Measurements from ENCODE around the gene RAB15.

The RAB15 gene

DNA sequence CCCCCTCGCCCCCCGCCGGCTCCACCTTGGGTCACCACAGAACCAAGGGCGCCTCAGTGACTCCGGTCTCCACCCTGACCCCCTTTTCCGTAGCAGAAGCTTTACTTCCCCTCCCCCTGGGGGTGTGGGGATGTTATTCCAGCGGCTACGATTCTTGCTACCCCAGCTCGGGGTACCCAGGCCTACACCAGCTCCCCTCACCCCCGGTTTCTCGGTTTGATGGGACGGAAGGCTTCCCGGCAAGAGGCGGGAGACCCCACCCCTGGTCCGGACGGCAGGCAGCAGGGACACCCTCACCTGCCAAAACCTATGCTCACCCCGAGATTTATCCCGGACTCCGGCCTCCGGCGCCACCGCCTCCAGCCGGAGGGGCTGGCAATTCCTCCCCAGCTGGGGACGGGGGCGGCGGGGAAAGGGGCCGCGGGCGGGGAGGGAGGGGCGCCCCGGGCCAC, 619 bp downstream of the RAB15 start:
- no peaks in the 10 kb centered on the region for H3K27me3 Mint-ChIP-seq
- H3K36me3 Mint-ChIP-seq: peaks cover 2% of the 10 kb centered on the region
- peaks cover 8% of the 10 kb centered on the region for H3K4me1 Mint-ChIP-seq (ENCODE audit: low read depth)
- H3K4me3 Mint-ChIP-seq: peak overlapping the region; percentile 75
- no peak overlapping the region for H3K27ac Mint-ChIP-seq
- no peaks in the 10 kb centered on the region for H3K9me3 Mint-ChIP-seq (ENCODE audit: low read depth)

DNA sequence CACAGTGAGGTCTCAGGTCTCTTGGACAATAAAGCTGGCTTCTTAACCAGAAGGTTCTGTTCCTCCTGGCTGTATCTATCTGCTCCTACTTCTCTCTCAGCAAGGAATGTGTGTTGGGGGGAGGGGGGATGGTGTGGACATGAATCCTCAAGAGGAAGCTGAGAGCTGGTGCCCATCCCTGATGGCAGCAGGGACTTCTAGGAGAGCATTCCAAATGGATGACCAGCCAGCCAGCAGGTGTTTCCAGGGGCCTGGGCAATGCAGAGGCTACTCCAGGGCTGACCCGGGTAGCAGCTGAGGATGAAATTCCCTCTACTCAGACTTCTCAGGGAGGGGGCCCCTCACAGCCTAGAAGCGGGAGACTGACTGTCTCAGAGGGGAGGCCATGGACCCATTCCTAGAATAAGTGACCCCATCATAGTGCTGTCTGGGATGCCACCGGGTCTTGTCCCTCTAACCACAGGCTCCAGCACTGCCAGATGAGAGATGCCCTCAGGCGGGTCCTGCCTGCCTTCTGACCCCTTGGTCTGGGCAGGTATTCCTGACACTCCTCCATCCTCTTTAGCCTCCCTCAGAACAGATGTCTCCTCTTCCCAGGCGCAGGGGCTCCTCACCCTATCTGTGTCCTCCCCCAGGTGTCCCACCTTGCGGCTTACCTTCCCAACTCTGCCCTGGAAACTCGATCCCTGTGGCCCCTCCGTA, 1.2 kb downstream of the RAB15 start:
- peak overlapping the region; percentile 75 for H3K4me3 Mint-ChIP-seq
- no peaks in the 10 kb centered on the region for H3K9me3 Mint-ChIP-seq (ENCODE audit: low read depth)
- no peak overlapping the region for H3K27ac Mint-ChIP-seq
- peaks cover 8% of the 10 kb centered on the region for H3K4me1 Mint-ChIP-seq (ENCODE audit: low read depth)
- H3K36me3 Mint-ChIP-seq: peaks cover 2% of the 10 kb centered on the region
- H3K27me3 Mint-ChIP-seq: no peaks in the 10 kb centered on the region

DNA sequence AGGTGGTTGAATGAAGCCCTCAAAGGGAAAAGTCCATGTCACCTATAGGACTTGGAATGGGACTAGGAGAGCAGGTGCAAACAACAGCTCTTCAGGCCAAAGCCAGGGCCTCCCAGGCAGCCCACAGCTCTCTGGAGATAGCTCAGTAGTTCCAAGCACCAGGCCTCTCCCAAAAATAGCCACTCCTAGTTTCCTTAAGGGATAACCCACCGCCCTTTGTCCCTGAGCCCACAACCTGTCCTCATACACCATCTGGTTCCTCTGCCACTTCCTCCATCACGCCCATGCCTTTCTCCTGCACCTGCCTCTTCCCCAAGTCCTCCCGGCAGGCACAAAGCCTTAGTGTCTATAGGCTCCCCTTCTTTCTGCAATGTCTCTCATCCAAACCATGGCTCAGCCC, 2.1 kb downstream of the RAB15 start:
- Mint-ChIP-seq H3K4me3 (peak overlapping the region; percentile 62), H3K27me3 (no peaks in the 10 kb centered on the region), H3K36me3 (peaks cover 2% of the 10 kb centered on the region), H3K27ac (peak overlapping the region; percentile 8), H3K4me1 (ENCODE audit: low read depth) (peaks cover 8% of the 10 kb centered on the region), H3K9me3 (ENCODE audit: low read depth) (no peaks in the 10 kb centered on the region)

DNA sequence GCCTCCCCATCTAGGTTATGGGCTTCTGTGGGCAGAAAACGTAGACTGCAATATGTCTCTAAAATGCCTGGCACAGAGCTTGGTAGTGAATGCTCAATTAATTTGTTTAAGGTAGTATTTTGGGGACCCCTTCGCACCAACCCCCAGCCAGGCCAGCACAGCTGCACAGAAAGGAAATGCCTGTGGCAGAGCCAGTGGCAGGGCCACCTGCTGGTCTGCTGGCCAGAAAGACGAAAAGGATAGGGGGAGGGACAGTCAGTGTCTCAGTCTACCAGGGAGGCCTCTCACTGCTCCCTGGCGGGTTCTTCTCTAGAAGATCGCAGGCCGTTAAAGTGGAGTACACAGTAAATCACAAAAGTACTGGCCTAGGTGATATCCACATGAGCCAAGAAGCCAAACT, 3.5 kb downstream of the RAB15 start:
- H3K4me3 Mint-ChIP-seq: no peak overlapping the region
- no peak overlapping the region for H3K27ac Mint-ChIP-seq
- no peaks in the 10 kb centered on the region for H3K9me3 Mint-ChIP-seq (ENCODE audit: low read depth)
- H3K27me3 Mint-ChIP-seq: no peaks in the 10 kb centered on the region
- H3K4me1 Mint-ChIP-seq (ENCODE audit: low read depth): peaks cover 8% of the 10 kb centered on the region
- peaks cover 5% of the 10 kb centered on the region for H3K36me3 Mint-ChIP-seq

DNA sequence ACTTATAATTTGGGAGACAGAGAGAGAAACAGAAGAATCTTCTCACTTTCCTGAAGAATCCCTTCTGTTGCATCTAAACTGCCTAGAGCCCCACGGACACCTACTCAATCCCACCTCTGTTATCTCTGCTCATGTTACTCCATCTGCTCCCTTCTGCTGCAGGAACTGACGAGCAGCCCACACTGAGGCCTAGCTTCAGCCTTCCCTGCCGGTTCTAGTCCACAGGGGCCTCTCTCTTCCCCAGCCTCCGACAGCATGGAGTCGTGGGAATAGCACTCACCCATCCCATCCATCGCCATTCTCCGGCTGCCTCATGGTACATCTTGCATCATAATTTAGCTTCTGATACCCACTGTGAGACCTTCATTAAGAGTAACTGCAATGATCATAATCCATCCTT, 4.0 kb downstream of the RAB15 start:
- Mint-ChIP-seq H3K4me3 (no peak overlapping the region), H3K27ac (peak overlapping the region; percentile 13), H3K36me3 (peaks cover 5% of the 10 kb centered on the region), H3K9me3 (ENCODE audit: low read depth) (no peaks in the 10 kb centered on the region), H3K4me1 (ENCODE audit: low read depth) (peaks cover 8% of the 10 kb centered on the region), H3K27me3 (no peaks in the 10 kb centered on the region)

DNA sequence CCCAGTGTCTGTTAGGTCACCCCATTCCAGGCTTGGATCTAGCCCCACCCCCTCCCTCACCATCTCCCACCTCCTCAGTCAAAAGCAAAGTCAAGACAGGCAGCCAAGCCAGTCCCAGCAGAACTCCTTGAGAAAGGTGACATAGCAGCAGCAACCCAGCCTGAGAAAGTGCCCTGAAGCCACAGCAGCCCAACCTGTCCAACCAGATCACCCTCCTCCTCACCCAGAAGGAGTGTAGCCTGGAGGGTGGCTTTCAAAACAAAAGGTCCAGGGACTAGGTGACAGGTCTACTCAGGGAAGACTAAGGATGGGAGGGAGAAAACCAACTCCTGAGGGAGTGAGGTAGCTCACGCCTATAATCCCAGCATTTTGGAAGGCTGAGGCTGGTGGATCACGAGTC, 5.2 kb downstream of the RAB15 start:
- Mint-ChIP-seq H3K4me1 (ENCODE audit: low read depth) (peaks cover 8% of the 10 kb centered on the region), H3K27ac (no peak overlapping the region), H3K4me3 (no peak overlapping the region), H3K27me3 (no peaks in the 10 kb centered on the region), H3K9me3 (ENCODE audit: low read depth) (no peaks in the 10 kb centered on the region), H3K36me3 (peaks cover 5% of the 10 kb centered on the region)

DNA sequence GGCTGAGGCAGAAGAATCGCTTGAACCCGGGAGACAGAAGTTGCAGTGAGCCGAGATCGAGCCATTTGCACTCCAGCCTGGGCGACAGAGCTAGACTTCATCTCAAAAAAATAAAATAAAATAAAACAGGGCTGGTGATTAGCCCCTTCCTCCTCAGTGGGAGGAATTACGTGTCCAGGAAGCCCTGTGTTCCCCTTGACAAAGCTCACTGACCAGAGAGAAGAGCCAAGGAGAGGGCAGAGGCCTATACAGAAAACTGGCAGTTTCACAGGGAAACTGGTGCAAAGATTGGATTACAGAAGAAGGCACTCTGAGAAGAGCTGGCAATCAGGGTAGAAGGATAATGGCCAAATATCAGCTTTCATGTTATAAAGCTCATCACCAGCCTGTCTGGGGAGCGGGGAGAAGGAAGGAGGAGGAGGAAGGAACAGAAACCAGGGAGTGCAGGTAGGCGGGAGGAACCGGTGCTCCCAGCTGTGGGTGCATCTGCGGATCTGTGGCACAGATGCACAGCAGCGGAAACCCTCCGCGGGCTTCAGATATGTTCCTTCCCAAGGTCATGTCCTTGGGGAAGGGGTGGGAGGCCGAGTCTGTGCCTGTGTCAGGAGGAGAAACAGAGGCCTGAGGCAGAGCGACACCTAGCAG, 6.7 kb downstream of the RAB15 start:
- H3K4me3 Mint-ChIP-seq: no peak overlapping the region

DNA sequence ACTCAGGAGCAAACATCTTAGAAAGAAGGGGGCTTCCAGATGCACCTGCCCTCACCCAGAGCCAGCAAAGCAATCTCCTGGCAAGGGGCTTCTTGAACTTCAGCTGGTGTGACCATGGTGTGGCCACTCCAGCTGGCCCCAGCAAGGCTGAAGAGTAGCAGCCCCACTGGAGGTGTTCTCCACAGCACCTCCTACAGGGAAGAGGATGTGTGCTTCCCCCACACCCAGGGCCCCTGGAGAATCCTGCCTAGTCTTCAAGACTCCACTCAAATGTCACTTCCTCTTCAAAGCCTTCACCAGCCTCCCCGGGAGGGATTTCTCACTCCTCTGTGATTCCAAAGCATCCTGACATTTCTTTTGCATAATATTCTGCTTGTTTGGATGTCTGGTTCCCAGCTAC, 8.5 kb downstream of the RAB15 start:
- Mint-ChIP-seq H3K27ac (no peak overlapping the region), H3K9me3 (ENCODE audit: low read depth) (no peaks in the 10 kb centered on the region), H3K4me1 (ENCODE audit: low read depth) (peaks cover 3% of the 10 kb centered on the region), H3K36me3 (peaks cover 5% of the 10 kb centered on the region), H3K4me3 (no peak overlapping the region), H3K27me3 (no peaks in the 10 kb centered on the region)

More for the DNA sequence above, 6.7 kb downstream of the RAB15 start:
- Mint-ChIP-seq H3K9me3 (ENCODE audit: low read depth) (no peaks in the 10 kb centered on the region), H3K4me1 (ENCODE audit: low read depth) (peaks cover 6% of the 10 kb centered on the region), H3K27ac (no peak overlapping the region), H3K27me3 (no peaks in the 10 kb centered on the region), H3K36me3 (peaks cover 5% of the 10 kb centered on the region)

DNA sequence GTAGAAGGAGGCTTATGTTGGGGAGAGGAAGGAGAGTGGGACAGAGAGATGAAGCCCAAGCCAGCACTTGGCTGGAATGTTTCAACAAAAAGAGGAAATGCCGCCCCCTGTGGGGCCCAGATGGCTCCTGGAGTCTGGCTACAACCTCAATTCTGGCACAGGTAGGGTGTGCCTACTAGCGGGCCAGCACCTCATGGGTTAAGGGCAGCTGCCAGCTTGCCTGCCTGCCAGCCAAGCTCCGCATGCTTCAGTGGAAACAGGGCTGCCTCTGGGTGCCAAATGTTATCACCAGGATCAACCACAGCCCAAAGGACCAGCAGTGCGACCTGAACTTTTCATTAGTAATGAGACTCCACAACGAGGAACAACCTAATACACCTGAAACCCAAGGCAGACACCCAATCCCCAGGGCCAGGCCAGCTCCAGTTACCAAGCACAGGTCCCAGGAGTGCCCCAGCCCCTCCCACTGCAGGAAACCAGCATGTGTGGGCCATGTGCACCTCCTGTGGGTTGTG, 11.3 kb downstream of the RAB15 start:
- H3K9me3 Mint-ChIP-seq (ENCODE audit: low read depth): no peaks in the 10 kb centered on the region
- H3K4me3 Mint-ChIP-seq: no peak overlapping the region
- no peaks in the 10 kb centered on the region for H3K27me3 Mint-ChIP-seq
- H3K27ac Mint-ChIP-seq: no peak overlapping the region
- H3K36me3 Mint-ChIP-seq: peaks cover 2% of the 10 kb centered on the region
- peaks cover 1% of the 10 kb centered on the region for H3K4me1 Mint-ChIP-seq (ENCODE audit: low read depth)

DNA sequence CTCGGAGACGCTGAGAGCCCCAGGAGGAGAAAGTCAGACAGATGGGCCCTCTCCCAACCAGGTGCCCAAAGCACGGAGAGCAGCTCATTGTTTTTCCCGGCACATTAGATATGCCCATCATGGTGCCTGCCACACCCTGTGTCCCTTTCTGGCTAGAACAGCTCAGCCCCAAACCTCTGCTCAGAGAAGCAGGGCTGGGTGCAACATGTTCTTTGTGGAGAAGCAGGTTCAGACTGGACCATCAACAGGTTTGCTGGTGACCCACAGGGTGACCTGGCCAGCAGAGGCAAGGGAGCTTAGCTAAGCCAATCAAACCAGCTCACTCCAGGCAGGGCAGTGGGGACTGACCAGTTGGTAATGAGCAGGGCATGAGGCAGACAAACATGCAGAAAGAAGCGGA, 13.4 kb downstream of the RAB15 start:
- H3K27me3 Mint-ChIP-seq: no peaks in the 10 kb centered on the region
- no peak overlapping the region for H3K27ac Mint-ChIP-seq
- peaks cover 1% of the 10 kb centered on the region for H3K4me1 Mint-ChIP-seq (ENCODE audit: low read depth)
- H3K36me3 Mint-ChIP-seq: no peaks in the 10 kb centered on the region
- no peak overlapping the region for H3K4me3 Mint-ChIP-seq
- no peaks in the 10 kb centered on the region for H3K9me3 Mint-ChIP-seq (ENCODE audit: low read depth)

DNA sequence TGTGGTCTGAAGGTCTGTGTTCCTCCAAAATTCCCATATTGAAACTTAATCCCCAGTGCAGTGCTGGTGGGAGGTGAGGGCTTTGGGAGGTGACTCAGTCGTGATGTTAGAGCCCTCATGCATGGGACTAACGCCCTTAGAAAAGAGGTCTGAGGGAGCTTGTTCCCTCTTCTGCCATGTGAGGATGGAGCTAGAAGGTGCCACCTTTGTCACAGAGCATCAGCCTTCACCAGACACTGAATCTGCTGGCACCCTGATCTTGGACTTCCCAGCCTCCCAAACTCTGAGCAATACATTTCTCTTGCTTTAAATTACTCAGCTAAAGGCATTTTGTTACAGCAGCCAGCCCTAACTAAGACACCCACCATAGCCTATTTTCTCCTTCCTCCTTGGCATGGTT, 13.9 kb downstream of the RAB15 start:
- no peak overlapping the region for H3K27ac Mint-ChIP-seq
- no peaks in the 10 kb centered on the region for H3K27me3 Mint-ChIP-seq
- peaks cover 1% of the 10 kb centered on the region for H3K4me1 Mint-ChIP-seq (ENCODE audit: low read depth)
- no peaks in the 10 kb centered on the region for H3K36me3 Mint-ChIP-seq
- no peak overlapping the region for H3K4me3 Mint-ChIP-seq
- H3K9me3 Mint-ChIP-seq (ENCODE audit: low read depth): no peaks in the 10 kb centered on the region

DNA sequence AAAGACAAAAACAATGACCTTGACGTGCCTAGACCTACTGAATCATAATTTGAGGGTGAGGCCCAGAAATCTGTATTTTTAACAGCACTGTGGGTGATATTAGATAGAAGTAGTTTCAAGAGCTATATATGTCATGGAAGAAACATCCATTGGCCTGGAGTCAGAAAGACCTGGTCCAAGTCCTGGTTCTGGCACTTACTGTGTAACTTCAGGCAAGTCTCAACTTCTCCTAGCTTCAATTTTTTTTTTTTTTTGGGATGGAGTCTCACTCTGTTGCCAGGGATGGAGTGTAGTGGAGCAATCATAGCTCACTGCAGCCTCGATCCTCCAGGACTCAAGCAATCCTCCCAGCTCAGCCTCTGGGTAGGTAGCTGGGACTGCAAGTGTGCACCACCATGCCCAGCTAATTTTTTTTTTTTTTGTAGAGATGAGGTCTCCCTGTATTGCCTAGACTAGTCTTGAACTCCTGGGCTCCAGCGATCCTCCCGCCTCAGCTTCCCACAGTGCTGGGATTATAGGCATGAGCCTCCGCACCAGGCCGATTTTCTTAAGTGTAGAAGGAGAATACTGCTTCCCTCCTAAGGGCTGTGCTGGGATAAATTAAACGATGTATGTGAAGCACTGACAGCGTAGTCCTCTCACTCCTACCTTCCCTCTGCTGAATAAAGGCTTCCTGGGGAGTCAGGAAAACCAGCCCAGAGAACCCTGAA, 15.3 kb downstream of the RAB15 start:
- no peaks in the 10 kb centered on the region for H3K27me3 Mint-ChIP-seq
- H3K36me3 Mint-ChIP-seq: no peaks in the 10 kb centered on the region
- H3K27ac Mint-ChIP-seq: no peak overlapping the region
- no peaks in the 10 kb centered on the region for H3K9me3 Mint-ChIP-seq (ENCODE audit: low read depth)
- H3K4me3 Mint-ChIP-seq: no peak overlapping the region
- H3K4me1 Mint-ChIP-seq (ENCODE audit: low read depth): peaks cover 11% of the 10 kb centered on the region

DNA sequence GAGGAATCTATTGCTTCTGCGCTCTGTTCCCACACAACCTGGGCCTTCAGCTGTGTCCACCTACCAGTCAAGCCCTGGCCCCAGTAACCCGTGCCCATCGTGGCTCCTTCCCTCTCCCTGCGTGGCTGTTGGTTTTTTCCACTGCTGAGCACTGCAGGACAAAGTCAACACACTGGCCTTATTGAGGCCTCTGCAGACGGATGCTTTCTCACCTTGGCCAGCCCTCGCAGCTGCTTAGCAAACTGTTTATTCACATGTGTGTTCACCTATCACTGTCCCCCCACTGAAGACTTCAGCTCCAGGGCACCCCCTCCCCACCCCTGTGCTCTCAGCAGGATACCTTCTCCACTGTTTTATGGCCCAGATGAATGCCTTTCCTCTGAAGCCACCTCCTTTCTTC, 16.8 kb downstream of the RAB15 start:
- Mint-ChIP-seq H3K4me1 (ENCODE audit: low read depth) (peaks cover 9% of the 10 kb centered on the region), H3K27ac (no peak overlapping the region), H3K9me3 (ENCODE audit: low read depth) (no peaks in the 10 kb centered on the region), H3K27me3 (no peaks in the 10 kb centered on the region), H3K36me3 (peaks cover 2% of the 10 kb centered on the region), H3K4me3 (no peak overlapping the region)

DNA sequence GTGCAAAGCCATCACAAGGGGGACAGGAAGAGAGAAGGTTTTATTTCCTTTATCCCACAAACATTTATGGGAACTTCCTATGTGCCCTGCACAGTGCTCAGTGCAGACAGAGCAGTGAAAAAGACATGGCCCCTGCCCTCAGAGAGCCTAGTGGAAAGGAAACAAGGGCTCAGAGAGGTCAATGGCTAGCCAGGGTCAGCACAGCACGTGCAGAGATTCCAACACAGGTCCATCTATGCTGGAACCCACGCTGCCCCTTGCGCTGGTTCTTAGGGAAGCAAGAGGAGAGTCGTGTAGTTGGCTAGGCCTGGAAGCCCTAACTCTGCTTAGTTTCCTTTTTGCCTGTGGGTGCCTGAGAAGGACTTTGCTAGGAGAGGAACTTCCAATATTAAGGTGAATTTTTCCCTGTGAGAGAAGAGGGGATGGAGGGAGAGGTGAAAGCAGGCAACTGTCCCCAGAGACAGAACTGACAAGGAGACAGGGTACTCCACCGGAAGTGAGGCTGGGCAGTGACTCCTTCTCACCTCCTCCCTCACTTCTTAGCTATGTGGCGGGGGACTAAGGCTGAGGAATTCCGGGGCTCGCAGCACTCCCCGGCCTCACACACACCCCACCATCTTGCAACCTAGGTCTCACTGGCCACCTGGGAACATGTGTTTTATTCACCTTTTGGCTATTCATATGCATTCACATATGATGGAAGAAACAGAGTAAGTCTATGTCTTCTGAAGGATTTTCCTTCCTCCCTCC, 17.5 kb downstream of the RAB15 start:
- Mint-ChIP-seq H3K4me3 (no peak overlapping the region), H3K4me1 (ENCODE audit: low read depth) (peaks cover 9% of the 10 kb centered on the region), H3K27me3 (no peaks in the 10 kb centered on the region), H3K27ac (no peak overlapping the region), H3K36me3 (peaks cover 2% of the 10 kb centered on the region), H3K9me3 (ENCODE audit: low read depth) (no peaks in the 10 kb centered on the region)

DNA sequence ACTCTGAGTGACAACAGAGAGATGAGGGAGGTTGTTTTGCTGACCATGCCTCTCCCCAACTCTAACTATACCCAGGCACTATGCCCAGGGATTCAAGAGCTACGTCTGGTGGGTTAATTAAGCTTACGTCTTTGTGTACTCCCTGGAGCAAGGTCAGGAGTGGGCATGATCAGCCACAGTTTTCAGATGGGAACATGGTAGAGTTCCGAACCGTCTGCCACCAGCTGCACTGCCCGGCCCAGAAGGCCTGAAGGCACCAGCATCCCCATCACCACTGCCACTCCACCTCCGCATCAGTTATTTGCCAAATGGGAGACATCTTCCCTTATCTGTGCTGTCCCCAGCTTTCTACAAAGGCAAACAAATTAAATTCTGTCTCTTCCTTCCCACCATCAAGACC, 18.5 kb downstream of the RAB15 start:
- Mint-ChIP-seq H3K27me3 (no peaks in the 10 kb centered on the region), H3K4me1 (ENCODE audit: low read depth) (peaks cover 9% of the 10 kb centered on the region), H3K27ac (no peak overlapping the region), H3K9me3 (ENCODE audit: low read depth) (no peaks in the 10 kb centered on the region), H3K4me3 (no peak overlapping the region), H3K36me3 (peaks cover 2% of the 10 kb centered on the region)

Data from activated naive CD8-positive, alpha-beta T cell (primary cell).